Posterior cingulate gyrus (tissue), 11 donors: ENCODE data around the gene PADI2.

Experiments used
- DNase-seq, 10 donors: peaks; one replicate each; pipeline versions ENCODE4 v3.0.0 to v3.0.0-alpha.2; 2020 to 2021; ENCODE audit warnings: mixed read lengths in 3 of 10
- intact Hi-C: fragments of 100-400 bp; cut with DNase I; formaldehyde crosslinking; loops from one replicate; pipeline ENCODE4 v1.15.1; 2023

PADI2 gene

DNA sequence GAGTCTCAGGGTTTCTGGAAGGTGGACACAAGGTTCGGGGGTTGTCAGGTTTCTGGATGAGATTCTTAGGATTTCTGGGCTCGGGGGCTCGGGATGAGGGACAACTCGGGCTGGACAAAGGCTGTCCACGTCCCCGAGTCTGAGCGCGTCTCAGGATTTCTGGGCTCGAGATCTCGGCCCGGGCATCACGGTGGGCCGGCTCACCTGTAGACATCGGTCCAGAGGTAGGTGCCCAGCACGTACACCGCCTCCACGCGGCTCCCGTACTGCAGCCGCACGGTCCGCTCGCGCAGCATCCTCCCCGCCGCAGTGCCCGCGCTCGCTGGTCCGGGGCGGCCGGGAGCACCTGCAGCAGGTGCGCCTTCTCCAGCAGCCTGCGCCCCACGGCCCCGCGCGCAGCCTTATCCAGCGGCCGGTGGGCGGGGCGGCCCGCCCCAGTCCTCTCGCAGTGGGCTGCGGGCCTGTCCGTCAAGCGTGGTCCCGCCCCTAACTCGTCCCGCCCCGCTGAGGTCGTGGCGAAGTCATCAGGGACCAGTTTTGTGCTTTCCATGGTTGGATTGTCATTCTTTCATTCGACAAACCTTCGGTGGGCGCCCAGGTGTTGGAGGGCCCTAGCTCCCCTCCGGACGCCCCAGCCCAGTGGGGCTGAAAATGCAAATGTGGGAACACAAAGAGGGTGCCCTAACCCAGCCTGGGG lies at the start of gene PADI2:
Gene PADI2, minus strand, starts transcription at position 376 of the 697 bp plus-strand sequence. Its CDS starts 80 bp downstream, at position 296.
- peak; percentile 76 to 98 (median 89) for DNase-seq
- intact Hi-C loops: loop anchor here (2.0 kb wide), 1 partner anchor 30 kb away; no protein-coding TSS in a partner anchor

DNA sequence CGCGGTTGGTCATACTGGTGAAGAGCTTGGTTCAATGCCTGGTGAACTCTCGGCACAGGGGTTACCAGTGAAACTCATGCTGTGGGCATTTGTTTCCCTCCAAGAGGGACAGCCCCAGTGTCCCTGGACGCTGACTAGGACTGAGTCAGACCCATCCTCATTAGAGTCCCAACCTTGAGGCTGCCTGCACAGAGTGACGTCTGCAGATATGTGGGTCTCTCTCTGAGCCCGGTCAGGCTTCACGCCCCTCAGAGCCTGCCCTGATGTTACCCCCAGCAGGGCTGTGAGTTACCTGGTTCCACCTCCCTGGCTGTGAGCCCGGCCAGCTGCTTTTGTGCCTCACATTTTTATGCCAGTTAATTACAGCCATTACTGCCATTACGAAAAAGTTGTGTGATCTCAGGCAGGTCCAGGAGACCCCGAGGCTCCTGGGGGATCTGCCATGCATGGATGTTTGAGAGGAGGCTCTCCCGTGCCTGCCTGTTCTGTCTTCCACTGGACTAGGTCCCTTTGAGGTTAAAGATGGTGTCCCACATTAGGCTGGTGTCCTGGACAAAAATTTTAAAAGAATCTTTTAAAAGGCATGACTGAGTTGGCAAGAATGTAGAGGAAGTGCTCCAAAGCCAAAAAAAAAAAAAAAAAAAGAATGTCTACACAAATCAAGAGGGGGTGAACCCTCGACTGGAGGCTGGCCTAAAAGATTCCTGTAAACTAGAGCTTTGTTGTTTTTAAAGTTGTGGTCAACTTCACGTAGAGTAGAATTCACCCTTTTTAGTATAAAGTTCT lies 49.0 kb upstream of the PADI2 start:
- intact Hi-C loops: no loop called here

DNA sequence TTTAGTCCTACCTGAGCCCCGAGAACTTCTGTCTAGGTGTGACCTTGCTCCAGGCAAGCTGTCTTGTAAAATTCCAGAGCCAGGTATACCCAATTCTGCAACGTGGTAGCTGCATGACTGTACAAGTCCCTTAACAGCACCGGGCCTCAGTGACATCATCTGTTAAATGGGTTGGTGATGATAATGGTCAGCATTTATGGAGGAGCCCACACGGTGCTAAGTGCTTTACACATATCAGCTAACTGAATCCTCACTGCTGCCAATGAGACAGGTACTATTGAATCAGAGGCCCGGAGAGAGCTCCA lies 48.5 kb upstream of the PADI2 start:
- no peak for DNase-seq
- intact Hi-C loops: no loop called here

More for the DNA sequence above, 49.0 kb upstream of the PADI2 start:
- no peak for DNase-seq

DNA sequence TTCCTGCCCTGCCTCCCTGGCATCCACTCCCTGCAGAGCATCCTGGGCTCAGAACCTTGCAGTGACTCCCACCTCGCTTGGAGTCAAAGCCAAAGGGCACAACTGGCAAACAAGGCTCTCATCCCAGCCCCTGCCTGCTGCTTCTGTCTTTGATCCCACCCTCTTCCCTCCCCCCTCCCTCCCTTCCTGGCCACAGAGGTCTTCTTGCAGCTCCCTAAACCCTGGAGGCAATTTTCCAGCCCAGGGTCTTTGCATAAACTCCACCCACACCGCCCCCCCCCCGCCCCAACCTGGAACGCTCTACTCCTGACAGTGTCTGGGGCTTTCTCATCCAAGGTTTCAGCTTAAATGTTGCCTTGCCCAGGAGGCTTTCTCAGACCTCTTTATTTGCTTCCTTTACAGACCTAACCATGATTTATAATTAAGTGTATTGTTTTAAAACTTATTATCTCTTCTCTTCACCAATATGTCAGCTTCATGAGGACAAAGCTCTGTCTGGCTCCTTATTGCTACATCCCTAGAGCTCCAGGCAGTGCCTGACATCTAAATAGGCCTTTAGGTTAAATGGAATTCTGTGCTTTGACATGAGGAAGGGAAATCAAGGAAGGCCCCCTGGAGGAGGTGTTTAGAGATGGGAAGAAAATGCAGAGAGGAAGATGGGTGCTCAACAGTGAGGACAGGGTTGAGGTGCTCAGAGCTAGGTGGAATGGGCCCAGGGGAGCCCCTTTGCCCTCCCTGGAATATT lies 48.0 kb upstream of the PADI2 start:
- intact Hi-C loops: no loop called here

DNA sequence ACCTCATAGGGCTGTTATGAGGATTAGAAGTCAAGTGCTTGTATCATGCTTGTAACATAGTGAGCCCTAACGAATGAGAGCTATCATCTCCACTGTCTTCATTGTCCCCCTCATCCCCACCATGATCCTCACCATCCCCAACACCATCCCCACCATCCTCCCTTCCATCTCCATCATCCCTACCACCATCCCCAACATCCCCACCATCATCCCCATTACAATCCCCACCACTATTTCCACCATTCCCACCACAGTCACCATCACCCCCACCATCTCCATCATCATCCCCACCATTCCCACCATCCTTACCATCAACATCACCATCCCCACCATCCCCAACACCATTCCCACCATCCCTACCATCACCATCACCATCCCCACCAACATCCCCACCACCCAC lies 46.6 kb upstream of the PADI2 start:
- DNase-seq: no peak
- intact Hi-C loops: no loop called here

More for the DNA sequence above, 48.0 kb upstream of the PADI2 start:
- no peak for DNase-seq

DNA sequence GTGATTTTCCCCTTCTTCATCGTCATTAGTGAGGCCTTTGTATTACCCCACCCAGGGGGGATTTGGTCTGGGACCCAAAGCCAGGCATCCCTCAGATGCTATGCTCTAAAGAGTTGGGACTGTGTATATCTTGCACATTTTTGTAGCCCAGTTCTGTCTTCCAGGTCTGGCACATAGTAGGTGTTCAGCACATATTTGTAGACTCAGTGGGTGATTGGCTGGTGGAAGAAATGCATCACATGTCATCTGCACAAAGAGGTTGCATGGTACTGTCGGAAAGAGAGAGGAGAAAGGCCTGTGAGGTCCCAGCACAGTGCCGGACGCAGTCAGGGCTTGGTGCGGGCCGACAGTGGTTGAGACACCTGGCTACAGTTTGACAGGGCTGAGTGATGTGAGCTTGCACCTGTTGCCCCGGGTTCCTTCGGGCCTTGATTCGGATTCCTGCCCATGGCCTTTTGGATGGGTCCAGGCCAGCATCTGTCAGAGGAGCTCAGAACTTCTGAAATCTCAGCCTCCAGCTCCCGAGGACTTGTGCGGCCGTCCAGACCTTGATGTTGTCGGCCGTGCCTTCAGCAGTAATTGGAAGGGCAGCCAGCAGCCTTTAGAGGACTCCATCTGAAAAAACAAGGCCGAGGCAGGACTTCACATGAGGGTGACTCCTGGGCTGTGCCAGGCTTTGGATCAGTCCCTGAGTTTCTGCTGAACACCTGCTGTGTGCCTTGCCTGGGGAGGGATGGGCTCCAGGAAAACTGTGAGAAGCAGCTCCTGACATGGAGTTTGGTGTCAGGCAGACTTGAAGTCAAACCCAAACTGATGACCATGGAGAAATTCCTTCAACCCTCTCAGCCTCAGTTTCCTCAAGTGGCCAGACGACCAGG lies 44.8 kb upstream of the PADI2 start:
- intact Hi-C loops: no loop called here
- no peak for DNase-seq

DNA sequence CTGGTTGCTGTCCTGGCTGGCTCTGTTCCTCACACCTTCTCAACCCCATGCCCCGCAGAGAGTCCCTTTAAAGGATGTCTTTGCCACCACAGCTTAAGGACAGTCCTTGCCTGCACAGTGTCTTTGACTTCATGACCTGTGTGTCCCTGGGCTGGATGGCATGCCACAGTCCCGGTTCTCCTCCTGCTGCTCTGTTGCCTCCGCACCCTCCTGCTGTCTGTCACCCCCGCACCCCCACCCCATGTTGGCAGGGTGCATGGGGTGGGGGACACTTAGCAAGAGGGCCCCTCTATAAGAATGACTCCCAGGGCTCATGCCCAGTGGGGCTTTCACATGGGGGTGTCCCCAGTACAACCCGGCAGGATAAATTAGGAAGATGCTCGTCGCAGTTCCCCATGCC lies 44.1 kb upstream of the PADI2 start:
- DNase-seq: no peak
- intact Hi-C loops: no loop called here

DNA sequence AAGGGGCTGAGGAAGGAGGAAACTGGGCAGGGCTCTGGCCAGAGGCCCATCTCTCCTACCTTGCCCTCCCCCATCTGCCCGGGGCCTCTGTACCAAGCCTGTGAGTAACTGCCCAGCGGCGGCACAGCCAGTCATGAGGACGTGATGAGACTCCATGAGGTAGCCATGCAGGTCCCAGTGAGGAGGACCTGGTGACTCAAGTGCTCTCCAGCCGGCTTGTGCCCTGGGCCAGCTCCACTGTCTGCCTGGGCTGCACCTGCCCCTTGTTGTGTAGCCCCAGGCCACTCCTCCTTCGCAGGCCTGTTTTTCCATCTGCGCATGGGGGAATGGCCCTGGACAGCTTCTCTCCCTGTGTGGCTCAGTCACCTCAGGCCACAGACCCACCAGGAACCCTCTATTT lies 43.7 kb upstream of the PADI2 start:
- DNase-seq: no peak
- intact Hi-C loops: no loop called here

DNA sequence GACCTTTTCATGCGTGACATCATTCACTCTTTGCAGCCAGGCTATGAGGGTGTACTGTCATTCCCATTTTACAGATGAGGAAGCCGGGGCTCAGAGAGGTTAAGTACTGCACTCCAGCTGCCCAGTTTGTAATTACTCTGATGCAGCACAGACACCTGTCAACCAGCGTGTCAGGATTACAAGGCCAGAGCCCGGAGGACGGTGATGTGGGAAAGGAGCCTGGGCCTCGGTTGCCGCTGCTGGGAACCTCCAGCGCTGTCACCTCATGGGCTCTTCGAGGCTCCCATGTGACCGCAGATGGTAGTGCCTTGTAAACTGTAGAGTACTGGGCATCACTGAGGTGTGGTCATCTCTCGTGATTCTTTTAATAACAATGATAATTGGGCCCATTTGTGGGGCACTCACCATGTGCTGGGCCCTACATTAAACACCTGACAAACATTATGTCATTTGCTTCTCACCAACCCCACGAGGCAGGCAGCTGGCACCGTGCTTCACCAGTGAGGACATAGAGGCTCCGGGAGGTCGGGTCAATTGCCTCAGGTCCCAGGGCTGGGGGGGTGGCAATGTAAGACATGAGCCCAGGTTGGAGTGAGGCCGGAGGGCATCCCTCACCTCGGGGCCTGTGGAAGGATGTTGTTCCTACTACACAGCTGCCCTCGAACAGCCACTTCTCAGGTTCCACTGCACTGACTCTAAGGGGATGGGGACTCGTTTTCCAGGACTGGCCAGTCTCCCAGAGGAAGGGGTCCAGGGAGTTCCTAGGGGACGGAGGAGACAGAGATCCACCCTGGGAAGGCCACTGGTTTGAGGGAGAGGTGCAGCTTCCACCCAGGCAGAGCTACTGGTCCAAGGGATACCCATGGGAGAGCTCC lies 42.9 kb upstream of the PADI2 start:
- intact Hi-C loops: no loop called here
- DNase-seq: no peak

DNA sequence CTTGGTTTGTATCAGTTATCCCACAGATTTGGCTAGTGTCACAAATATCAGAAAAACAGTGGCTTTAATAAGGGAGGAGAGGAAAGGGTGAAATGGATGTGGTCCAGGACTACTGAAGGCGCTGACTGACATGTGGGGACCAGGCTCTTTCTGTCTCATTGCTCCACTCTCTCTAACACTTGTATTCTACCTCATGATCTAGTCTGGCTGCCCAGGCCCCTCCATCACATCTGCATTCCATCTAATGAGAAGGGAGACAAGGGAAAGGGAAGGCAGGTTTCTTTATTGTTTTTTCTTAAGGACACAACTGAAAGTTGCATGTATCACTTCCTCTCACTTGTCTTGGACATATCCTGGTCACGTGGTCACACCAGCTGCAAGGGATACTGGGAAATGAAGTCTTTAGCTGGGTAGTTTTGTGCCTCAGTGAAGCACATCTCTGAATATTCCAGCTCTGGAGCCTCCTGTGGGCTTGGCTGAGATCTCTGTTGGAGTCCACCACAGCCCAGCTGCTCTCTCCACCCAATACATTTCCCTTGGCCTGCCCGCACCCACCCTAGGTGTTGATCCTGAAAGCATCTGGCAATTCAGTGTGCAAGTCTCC lies 42.0 kb upstream of the PADI2 start:
- DNase-seq: no peak
- intact Hi-C loops: no loop called here

DNA sequence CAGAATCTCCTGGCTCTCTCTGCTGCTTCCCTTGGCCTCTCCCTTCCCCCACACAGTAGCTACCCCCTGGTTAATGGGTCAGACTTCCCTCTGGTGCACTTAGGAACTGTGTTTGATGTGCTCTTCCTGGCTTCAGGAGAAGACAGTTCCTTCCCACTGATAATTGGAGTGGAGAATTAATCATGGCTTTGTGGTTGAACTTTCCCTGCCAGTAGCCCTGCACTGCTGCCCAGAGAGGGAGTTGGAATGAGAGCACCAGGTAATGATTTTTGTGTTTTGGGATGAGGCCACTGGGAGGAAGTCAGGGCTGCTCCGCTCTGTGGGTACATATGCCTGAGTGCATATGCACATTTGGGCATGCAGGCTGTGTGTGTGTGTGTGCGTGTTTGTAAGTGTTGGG lies 39.7 kb upstream of the PADI2 start:
- intact Hi-C loops: no loop called here
- no peak for DNase-seq

DNA sequence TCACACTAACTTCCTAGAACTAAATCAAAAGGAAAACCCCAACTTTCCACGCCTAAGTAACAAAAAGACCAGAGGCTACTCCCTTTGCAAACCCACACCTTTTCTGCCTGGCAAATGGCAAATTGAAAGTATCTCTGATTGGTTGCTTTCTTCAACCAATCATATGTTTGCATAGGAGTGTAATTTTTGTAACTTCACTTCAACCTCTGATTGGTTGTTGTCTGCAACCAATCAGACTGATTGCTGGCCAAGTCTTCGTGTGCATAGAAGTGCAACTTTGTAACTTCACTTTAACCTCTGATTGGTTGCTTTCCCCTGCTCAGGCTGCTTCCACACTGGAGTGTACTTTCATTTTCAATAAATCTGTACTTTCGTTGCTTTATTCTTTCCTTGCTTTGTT lies 36.9 kb upstream of the PADI2 start:
- intact Hi-C loops: no loop called here

DNA sequence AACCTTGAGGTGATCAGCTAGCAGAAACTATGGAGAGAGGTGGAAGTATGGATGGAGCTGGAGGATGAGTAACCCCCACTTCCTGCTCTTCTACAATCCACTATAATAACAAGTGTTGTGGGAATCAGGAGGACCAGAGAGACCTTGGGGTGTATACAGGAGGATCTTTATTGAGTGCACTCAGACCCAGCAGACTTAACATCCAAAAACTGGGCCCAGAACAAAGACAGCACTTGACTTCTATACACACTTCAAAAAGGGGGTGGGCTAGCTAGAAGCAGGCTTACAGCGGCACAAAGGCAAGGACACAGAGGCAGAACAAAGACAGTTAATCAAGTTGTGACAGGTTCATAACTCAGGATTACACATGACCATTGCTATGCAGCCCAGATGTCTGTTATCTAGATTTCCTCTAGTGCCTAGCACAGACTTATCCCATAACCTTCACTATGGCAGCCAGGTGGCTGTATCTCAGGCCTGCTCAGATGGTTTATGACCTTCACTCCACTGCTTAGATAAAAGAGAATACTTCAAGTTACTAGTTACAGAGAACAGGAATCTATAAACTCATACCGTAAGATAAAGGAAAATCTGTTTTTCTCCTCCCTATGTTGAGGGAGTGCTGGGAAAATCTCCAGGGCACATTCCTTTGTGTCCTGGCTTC lies 36.1 kb upstream of the PADI2 start:
- no peak for DNase-seq
- intact Hi-C loops: no loop called here

More for the DNA sequence above, 36.9 kb upstream of the PADI2 start:
- no peak for DNase-seq

DNA sequence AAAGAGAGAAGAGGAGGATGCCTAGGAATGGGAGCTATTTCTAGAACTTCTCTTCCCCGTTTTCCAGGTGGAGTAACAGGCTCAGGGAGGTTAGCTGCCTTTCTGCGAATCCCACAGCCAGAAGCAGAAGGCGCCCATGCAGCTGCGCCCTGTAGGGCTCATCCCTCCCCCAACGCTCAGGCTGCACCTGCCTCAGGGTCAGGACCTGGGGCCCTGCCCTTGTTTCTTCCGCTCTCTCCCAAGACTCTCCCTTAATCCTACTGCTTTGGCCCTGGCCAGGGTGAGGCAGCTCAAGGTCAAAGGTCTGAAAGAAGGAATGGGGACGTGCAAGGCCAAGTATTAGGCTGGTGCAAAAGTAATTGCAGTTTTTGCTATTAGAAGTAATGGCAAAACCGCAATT lies 30.5 kb upstream of the PADI2 start:
- DNase-seq: no peak
- intact Hi-C loops: no loop called here

DNA sequence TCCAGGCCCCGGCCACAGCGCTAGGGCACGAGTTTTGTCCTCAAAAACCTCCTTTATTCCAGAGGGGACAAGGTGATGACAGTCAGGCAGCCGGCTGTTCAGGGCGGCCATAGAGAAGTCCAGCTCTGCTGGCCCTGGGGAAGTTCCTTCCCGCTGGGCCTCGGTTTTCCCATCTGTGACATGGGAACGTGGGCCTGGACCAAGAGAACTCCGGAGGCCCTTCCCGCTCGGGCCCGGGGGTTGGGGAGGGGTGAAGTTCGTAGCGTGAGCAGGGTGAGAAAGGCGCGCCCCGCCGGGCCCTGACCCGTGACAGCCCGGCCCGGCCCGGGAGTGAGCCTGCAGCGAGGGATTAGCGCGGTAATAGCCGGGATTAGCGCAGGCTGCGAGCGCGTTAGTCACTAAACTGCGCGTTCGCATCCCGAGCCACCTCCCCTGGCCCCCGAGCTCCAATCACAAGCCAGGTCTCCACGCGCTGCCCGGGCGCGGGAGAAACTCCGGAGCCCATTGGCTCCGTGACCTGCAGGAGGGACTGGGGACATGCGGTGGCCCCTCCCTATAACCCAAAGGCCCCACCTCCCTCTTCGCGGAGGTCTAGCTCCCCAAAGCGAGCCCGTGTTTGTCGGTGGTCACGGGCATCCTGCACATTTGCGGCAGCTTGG lies 29.8 kb upstream of the PADI2 start:
- intact Hi-C loops: no loop called here
- DNase-seq: no peak

DNA sequence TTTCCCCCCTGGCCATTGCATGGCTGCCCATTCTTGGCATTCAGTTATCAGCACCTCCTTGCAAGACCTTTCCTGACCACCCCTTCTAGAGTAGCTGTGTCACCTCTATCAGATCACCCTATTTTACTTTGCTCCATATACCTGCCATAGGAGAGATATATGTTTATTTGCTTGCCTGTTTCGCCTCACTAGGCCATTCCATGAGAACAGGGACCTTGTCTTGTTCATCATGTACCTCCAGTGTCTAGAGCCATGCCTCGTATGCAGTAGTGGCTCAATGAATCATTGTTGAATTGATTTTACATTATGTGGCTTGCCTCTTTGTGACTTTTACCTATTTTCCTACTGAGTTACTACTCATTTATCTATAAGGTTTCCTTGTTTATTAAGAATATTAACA lies 26.4 kb upstream of the PADI2 start:
- intact Hi-C loops: no loop called here
- DNase-seq: no peak

DNA sequence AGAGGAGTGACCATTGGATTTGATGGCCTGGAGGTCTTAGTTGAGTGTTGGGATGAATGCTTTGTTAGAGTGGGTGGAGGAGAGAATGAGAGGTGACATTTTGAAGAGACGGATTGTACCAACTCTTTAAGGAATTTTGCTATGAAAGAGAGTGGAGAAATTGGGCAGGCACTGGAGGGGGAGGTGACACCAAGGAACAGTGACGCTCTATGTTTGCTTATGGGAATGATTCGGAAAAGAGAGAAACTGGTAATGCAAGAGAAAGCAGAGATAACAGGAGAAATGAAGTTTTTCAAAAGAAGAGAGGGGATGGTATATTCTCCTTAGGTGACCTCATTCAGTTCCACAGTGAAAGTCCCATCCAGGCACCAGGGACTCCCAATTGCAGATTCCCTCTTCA lies 24.5 kb upstream of the PADI2 start:
- DNase-seq: no peak
- intact Hi-C loops: no loop called here
